CD4-positive, alpha-beta T cell (primary cell): ENCODE measurements around the gene ADARB2. TPM values are rescaled to one million over a fixed set of nuclear protein-coding genes. Genes with fewer than 3 reads are reported as not detected.

Source experiments
- ATAC-seq: fragments of 200-7000 bp; cut with Tn5 transposase; one replicate; pipeline ENCODE4 v1.10.0; 2022; ENCODE audit warnings: mild to moderate bottlenecking; ENCODE audit not compliant: poor library complexity
- CTCF ChIA-PET: fragments of 350-600 bp; sonication (Branson Sonifier 250); formaldehyde crosslinking; loops from one replicate; lab custom pipeline; 2021; ENCODE audit warnings: antibody characterized with exemption, inconsistent platforms; lab: Charles Lee
- POLR2A ChIA-PET: fragments of 350-600 bp; sonication (Branson Sonifier 250); formaldehyde crosslinking; loops from one replicate; lab custom pipeline; 2021; ENCODE audit warnings: antibody characterized with exemption, inconsistent platforms; lab: Charles Lee
- DNase-seq, 14 experiments: peaks; one replicate each; pipeline ENCODE4 v3.0.0-alpha.2; 2013 to 2020; ENCODE audit warnings: mixed read lengths in 2 of 14
- H3K27ac ChIP-seq, 2 donors: one replicate each; pipeline versions ENCODE4 v1.5.1 to v1.7.0; 2013; ENCODE audit warnings: low read length in 2 of 2, low read depth in 1 of 2, mild to moderate bottlenecking in 1 of 2
- H3K27me3 ChIP-seq, 2 experiments: 1 replicate in 1 of 2; 2 replicates in 1 of 2; pipeline versions ENCODE4 v1.6.1 to v1.7.0; 2013; ENCODE audit warnings: low read length in 2 of 2, control low read depth in 1 of 2, mild to moderate bottlenecking in 1 of 2, moderate library complexity in 1 of 2; ENCODE audit not compliant: insufficient read depth in 2 of 2, control insufficient read depth in 1 of 2
- H3K36me3 ChIP-seq: one replicate; pipeline ENCODE4 v1.6.1; 2013; ENCODE audit warnings: low read length, control low read depth; ENCODE audit not compliant: insufficient read depth
- H3K4me1 ChIP-seq: one replicate; pipeline ENCODE4 v1.6.1; 2013; ENCODE audit warnings: low read length, control low read depth; ENCODE audit not compliant: insufficient read depth
- H3K4me3 ChIP-seq: one replicate; pipeline ENCODE4 v1.5.1; 2013; ENCODE audit warnings: mild to moderate bottlenecking, low read length, moderate library complexity
- H3K9me3 ChIP-seq, 2 experiments: 1 replicate in 1 of 2; 2 replicates in 1 of 2; pipeline versions ENCODE4 v1.6.1 to v1.7.0; 2013; ENCODE audit warnings: low read length in 2 of 2, mild to moderate bottlenecking in 2 of 2, control low read depth in 1 of 2, moderate library complexity in 1 of 2; ENCODE audit not compliant: control insufficient read depth in 1 of 2, insufficient read depth in 1 of 2
- H3K27ac Mint-ChIP-seq: one replicate; pipeline ENCODE4 v1.8.0; 2020; ENCODE audit warnings: mixed read lengths
- H3K27me3 Mint-ChIP-seq: one replicate; pipeline ENCODE4 v1.8.0; 2021; ENCODE audit warnings: mixed read lengths
- H3K36me3 Mint-ChIP-seq: one replicate; pipeline ENCODE4 v1.8.0; 2021; ENCODE audit warnings: low read depth, mixed read lengths
- H3K4me1 Mint-ChIP-seq: one replicate; pipeline ENCODE4 v1.8.0; 2021; ENCODE audit warnings: low read depth, mixed read lengths
- H3K4me3 Mint-ChIP-seq: one replicate; pipeline ENCODE4 v1.8.0; 2020; ENCODE audit warnings: mild to moderate bottlenecking, mixed read lengths
- H3K9me3 Mint-ChIP-seq: one replicate; pipeline ENCODE4 v1.8.0; 2020; ENCODE audit warnings: mixed read lengths
- CTCF ChIP-seq: fragments of 200-600 bp; IDR thresholded peaks from one replicate; pipeline ENCODE4 v1.8.0; 2022; ENCODE audit warnings: antibody characterized with exemption, mild to moderate bottlenecking
- intact Hi-C, 2 experiments: fragments of 100-400 bp; cut with DNase I in 1 of 2; cut with micrococcal nuclease in 1 of 2; formaldehyde crosslinking; loops; one replicate each; pipeline versions ENCODE4 v1.15.1 to v1.9.0; 2023 to 2025; cut with DNase I, micrococcal nuclease
- total RNA-seq, 174 experiments: library from RNA in 2 of 174; stranded (reverse) in 2 of 174; gene quantifications; one replicate each; pipeline ENCODE4 v1.2.3 and lab custom pipeline; 2021 to 2026

ADARB2 gene
- total RNA-seq, 2 experiments from 2014 or later, result 0.14 TPM; not detected in 1

- H3K27me3 ChIP-seq, result no peaks in the 10 kb centered on the region
- Mint-ChIP-seq H3K9me3 (no peaks in the 10 kb centered on the region), H3K36me3 (no peaks in the 10 kb centered on the region), H3K27ac (no peak overlapping the region), H3K27me3 (peaks cover 9% of the 10 kb centered on the region), H3K4me1 (no peaks in the 10 kb centered on the region), H3K4me3 (no peak overlapping the region)
- TF ChIP-seq CTCF, result no peak
- no peak for DNase-seq
- no peak overlapping the region for H3K4me3 ChIP-seq
- peaks cover 0 to 3% of the 10 kb centered on the region in 2 experiments for H3K9me3 ChIP-seq
- ChIA-PET POLR2A (no interaction called here), CTCF (no interaction called here)
- H3K4me1 ChIP-seq, result no peaks in the 10 kb centered on the region
- no peaks in the 10 kb centered on the region for H3K36me3 ChIP-seq
- ATAC-seq, result no peak
- intact Hi-C loops, result no loop called here
- H3K27ac ChIP-seq, result no peak overlapping the region
These were observed 253.5 kb downstream of the ADARB2 start for GRCh38 chr10:1483826-1484225.

- H3K27ac ChIP-seq, result no peak overlapping the region
- H3K36me3 Mint-ChIP-seq, result no peaks in the 10 kb centered on the region
- intact Hi-C loops, result no loop called here
- H3K9me3 Mint-ChIP-seq, result no peaks in the 10 kb centered on the region
- no peak for TF ChIP-seq CTCF
- H3K27ac Mint-ChIP-seq, result no peak overlapping the region
- ATAC-seq, result no peak
- H3K27me3 Mint-ChIP-seq, result peaks cover 9% of the 10 kb centered on the region
- H3K4me1 ChIP-seq, result no peaks in the 10 kb centered on the region
- no peaks in the 10 kb centered on the region for H3K27me3 ChIP-seq
- H3K36me3 ChIP-seq, result no peaks in the 10 kb centered on the region
- ChIA-PET POLR2A (no interaction called here), CTCF (interaction anchor here (1.2 kb wide), 1 partner anchor 11 kb away, joined by 3 read pairs; no protein-coding TSS in a partner anchor)
- peaks cover 0 to 3% of the 10 kb centered on the region in 2 experiments for H3K9me3 ChIP-seq
- no peak overlapping the region for H3K4me3 Mint-ChIP-seq
- no peaks in the 10 kb centered on the region for H3K4me1 Mint-ChIP-seq
- no peak for DNase-seq
- H3K4me3 ChIP-seq, result no peak overlapping the region
These were observed 254.1 kb downstream of the ADARB2 start for GRCh38 chr10:1483246-1483645.

- no peak overlapping the region for H3K4me3 Mint-ChIP-seq
- no peak for TF ChIP-seq CTCF
- Histone ChIP-seq H3K36me3 (no peaks in the 10 kb centered on the region), H3K27ac (no peak overlapping the region), H3K9me3 (peaks cover 0 to 23% of the 10 kb centered on the region in 2 experiments), H3K4me3 (no peak overlapping the region), H3K27me3 (no peaks in the 10 kb centered on the region), H3K4me1 (no peaks in the 10 kb centered on the region)
- peaks cover 17% of the 10 kb centered on the region for H3K27me3 Mint-ChIP-seq
- no peaks in the 10 kb centered on the region for H3K9me3 Mint-ChIP-seq
- ChIA-PET CTCF (no interaction called here), POLR2A (no interaction called here)
- no peak overlapping the region for H3K27ac Mint-ChIP-seq
- ATAC-seq (no peak), DNase-seq (no peak)
- intact Hi-C loops, result no loop called here
- no peaks in the 10 kb centered on the region for H3K36me3 Mint-ChIP-seq
- H3K4me1 Mint-ChIP-seq, result no peaks in the 10 kb centered on the region
These were observed 259.7 kb downstream of the ADARB2 start for GRCh38 chr10:1477578-1477977.
